ENCODE data around the gene OTC.

GRCh38 chrX:38465686-38466085 is 113.3 kb downstream of the OTC start:
- no peak for TF ChIP-seq YY1 (IDR thresholded peaks at IDR 0.05; ENCODE audit: extremely low read depth, insufficient replicate concordance, low read depth, low read length)
- no peak for TF ChIP-seq EZH2 (IDR thresholded peaks at IDR 0.05)
- TF ChIP-seq TCF7L2 (IDR thresholded peaks at IDR 0.05; ENCODE audit: borderline replicate concordance, extremely low read depth, insufficient read depth, insufficient read length) = no peak
- no peak for TF ChIP-seq RAD21 (IDR thresholded peaks at IDR 0.05; ENCODE audit: low read depth)
- TF ChIP-seq ATF3 (IDR thresholded peaks at IDR 0.05) = no peak
- no peak for TF ChIP-seq POLR2AphosphoS5 (IDR thresholded peaks at IDR 0.05; ENCODE audit: low read depth, low read length)
- TF ChIP-seq MAX (IDR thresholded peaks at IDR 0.05) = no peak
- TF ChIP-seq CTCF (IDR thresholded peaks at IDR 0.05 in 2 of 3, conservative IDR thresholded peaks at IDR 0.05 in 1 of 3; ENCODE audit: borderline replicate concordance in 1 of 3, insufficient read depth in 1 of 3, low read depth in 2 of 3, low read length in 2 of 3) = no peak
- TF ChIP-seq EGR1 (IDR thresholded peaks at IDR 0.05; ENCODE audit: low read depth) = no peak

Data from HCT116 (cell line).